BLaER1 (cell line): ENCODE data around the gene CFAP61.

Experiments
- H3K27ac ChIP-seq: shearing (Covaris generic); formaldehyde crosslinking; 2 replicates; pipeline ENCODE4 v1.8.1; 2022
- H3K27me3 ChIP-seq: shearing (Covaris generic); formaldehyde crosslinking; 2 replicates; pipeline ENCODE4 v1.8.1; 2022
- H3K36me3 ChIP-seq: shearing (Covaris generic); formaldehyde crosslinking; 2 replicates; pipeline ENCODE4 v1.8.1; 2022
- H3K4me1 ChIP-seq: shearing (Covaris generic); formaldehyde crosslinking; 2 replicates; pipeline ENCODE4 v1.8.1; 2022
- H3K4me2 ChIP-seq: shearing (Covaris generic); formaldehyde crosslinking; 2 replicates; pipeline ENCODE4 v1.8.1; 2022
- H3K4me3 ChIP-seq: shearing (Covaris generic); formaldehyde crosslinking; 2 replicates; pipeline ENCODE4 v1.8.1; 2022
- H3K9ac ChIP-seq: shearing (Covaris generic); formaldehyde crosslinking; 2 replicates; pipeline ENCODE4 v1.8.1; 2022
- H3K9me3 ChIP-seq: shearing (Covaris generic); formaldehyde crosslinking; 2 replicates; pipeline ENCODE4 v1.8.1; 2022
- H4K20me1 ChIP-seq: shearing (Covaris generic); formaldehyde crosslinking; 2 replicates; pipeline ENCODE4 v1.8.1; 2022
- Cebpa-rat ChIP-seq: shearing (Covaris generic); IDR thresholded peaks from 2 replicates; pipeline ENCODE4 v1.8.1; 2022

CFAP61 gene

DNA sequence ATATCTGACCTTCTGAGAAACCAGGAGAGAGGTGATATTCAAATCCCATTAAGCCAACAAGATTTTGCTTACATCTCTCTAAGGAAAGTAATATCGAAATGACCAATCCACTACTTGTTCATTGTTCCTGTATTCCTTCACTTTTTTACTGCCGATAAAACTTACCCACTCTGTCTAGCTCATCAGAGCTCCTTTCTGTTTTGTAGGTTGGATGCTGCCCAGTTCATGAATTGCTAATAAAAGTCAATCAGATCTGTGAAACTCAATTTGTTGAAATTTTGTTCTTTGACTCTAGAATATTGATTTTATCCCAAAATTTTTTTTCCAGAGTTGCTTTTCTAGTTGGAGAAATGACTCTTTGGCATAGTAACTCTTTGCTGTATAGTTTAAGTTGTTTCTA lies 166.7 kb downstream of the CFAP61 start:
- Histone ChIP-seq H3K4me2 (no peak overlapping the region), H4K20me1 (no peaks in the 10 kb centered on the region), H3K4me1 (peaks cover 20% of the 10 kb centered on the region), H3K4me3 (no peak overlapping the region), H3K27ac (no peak overlapping the region), H3K9ac (no peak overlapping the region), H3K9me3 (peaks cover 31% of the 10 kb centered on the region), H3K36me3 (no peaks in the 10 kb centered on the region), H3K27me3 (no peaks in the 10 kb centered on the region)
- no peak for TF ChIP-seq Cebpa-rat

GRCh38 chr20:20220134-20220533 lies 167.8 kb downstream of the CFAP61 start:
- no peak overlapping the region for H3K4me2 ChIP-seq
- no peak for TF ChIP-seq Cebpa-rat

DNA sequence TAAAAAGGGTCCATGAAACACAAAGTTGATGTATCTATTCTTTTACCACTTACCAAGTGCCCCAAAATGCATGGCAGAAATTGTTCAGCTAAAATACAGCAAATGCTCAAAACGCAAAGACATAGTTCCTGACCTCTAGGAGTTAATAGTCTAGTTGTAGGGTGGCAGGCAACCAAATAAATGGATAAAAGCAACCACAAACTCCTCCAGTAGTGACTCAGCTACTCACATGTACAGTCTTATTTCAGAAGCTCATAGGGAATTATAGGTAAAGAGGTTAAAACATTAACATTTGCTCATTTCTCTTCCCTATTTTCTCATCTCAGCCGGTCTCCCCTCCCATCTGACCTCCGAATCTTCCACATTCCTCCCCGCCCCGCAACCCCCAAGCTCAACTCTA lies 171.6 kb downstream of the CFAP61 start:
- no peak overlapping the region for H3K4me3 ChIP-seq
- no peak overlapping the region for H3K27ac ChIP-seq
- H3K4me1 ChIP-seq: no peaks in the 10 kb centered on the region
- H4K20me1 ChIP-seq: no peaks in the 10 kb centered on the region
- H3K9me3 ChIP-seq: peaks cover 26% of the 10 kb centered on the region
- H3K9ac ChIP-seq: no peak overlapping the region
- H3K4me2 ChIP-seq: no peak overlapping the region
- H3K27me3 ChIP-seq: no peaks in the 10 kb centered on the region
- H3K36me3 ChIP-seq: no peaks in the 10 kb centered on the region
- no peak for TF ChIP-seq Cebpa-rat

More at GRCh38 chr20:20220134-20220533, 167.8 kb downstream of the CFAP61 start:
- Histone ChIP-seq H3K4me1 (peaks cover 9% of the 10 kb centered on the region), H4K20me1 (no peaks in the 10 kb centered on the region), H3K4me3 (no peak overlapping the region), H3K36me3 (no peaks in the 10 kb centered on the region), H3K9ac (no peak overlapping the region), H3K27me3 (no peaks in the 10 kb centered on the region), H3K9me3 (peaks cover 31% of the 10 kb centered on the region), H3K27ac (no peak overlapping the region)

DNA sequence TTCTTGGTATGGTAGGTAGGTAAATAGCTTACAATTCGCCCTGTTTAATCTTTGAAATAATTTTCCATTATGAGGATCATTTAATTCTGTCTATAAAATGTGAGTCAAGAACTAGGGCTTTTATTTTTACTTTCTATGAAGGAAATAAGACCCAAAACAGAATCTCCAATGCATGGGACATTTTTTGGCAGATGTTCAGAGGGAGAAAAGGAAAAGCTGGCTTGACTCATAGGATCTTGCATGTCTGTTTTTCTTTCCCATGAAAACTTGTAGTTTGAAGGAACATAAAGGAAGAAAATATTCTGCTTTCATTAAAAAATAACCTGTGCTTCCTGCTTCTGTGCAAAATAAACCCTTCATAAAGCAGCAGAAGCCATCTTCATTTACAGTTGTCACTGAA lies 172.5 kb downstream of the CFAP61 start:
- H3K9ac ChIP-seq: no peak overlapping the region
- no peak overlapping the region for H3K4me3 ChIP-seq
- H3K36me3 ChIP-seq: no peaks in the 10 kb centered on the region
- TF ChIP-seq Cebpa-rat: no peak
- no peaks in the 10 kb centered on the region for H3K27me3 ChIP-seq
- no peaks in the 10 kb centered on the region for H3K4me1 ChIP-seq
- H3K9me3 ChIP-seq: peaks cover 21% of the 10 kb centered on the region; the same call in 1 of the 2 replicates
- no peak overlapping the region for H3K27ac ChIP-seq
- no peaks in the 10 kb centered on the region for H4K20me1 ChIP-seq
- no peak overlapping the region for H3K4me2 ChIP-seq

GRCh38 chr20:20225325-20226043 lies 173.2 kb downstream of the CFAP61 start:
- Histone ChIP-seq H3K4me3 (no peak overlapping the region), H3K4me2 (no peak overlapping the region), H3K4me1 (peaks cover 3% of the 10 kb centered on the region), H3K27me3 (no peaks in the 10 kb centered on the region), H3K27ac (no peak overlapping the region), H3K36me3 (no peaks in the 10 kb centered on the region), H3K9ac (no peak overlapping the region), H3K9me3 (peaks cover 15% of the 10 kb centered on the region; the same call in 1 of the 2 replicates), H4K20me1 (no peaks in the 10 kb centered on the region)
- no peak for TF ChIP-seq Cebpa-rat

DNA sequence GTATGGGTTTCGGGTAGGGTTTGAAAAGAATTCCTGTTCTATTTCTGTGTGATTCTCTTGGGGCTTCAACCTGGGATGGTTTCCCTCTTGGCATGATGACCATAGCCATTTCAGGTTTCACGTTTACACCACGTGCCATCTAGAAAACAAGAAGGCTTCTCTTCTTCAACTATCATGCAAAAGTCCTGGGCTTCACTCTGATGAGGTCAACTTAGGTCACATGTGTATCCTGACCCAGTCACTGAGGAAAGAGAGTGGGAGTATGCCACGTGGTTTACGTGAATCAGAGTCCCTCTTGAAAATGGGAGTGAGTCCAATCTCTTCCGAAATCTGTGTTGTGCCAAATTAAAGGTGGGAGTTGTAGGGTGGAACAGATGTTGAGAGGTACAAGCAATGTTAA lies 174.2 kb downstream of the CFAP61 start:
- no peak overlapping the region for H3K27ac ChIP-seq
- no peak overlapping the region for H3K4me3 ChIP-seq
- H3K9me3 ChIP-seq: peaks cover 15% of the 10 kb centered on the region; the same call in 1 of the 2 replicates
- no peak for TF ChIP-seq Cebpa-rat
- H3K4me2 ChIP-seq: no peak overlapping the region
- peaks cover 14% of the 10 kb centered on the region for H3K4me1 ChIP-seq
- no peaks in the 10 kb centered on the region for H3K27me3 ChIP-seq
- H3K9ac ChIP-seq: no peak overlapping the region
- H4K20me1 ChIP-seq: no peaks in the 10 kb centered on the region
- H3K36me3 ChIP-seq: no peaks in the 10 kb centered on the region

- Histone ChIP-seq H3K9me3 (peaks cover 15% of the 10 kb centered on the region; the same call in 1 of the 2 replicates), H3K27me3 (no peaks in the 10 kb centered on the region), H3K4me3 (no peak overlapping the region), H3K27ac (no peak overlapping the region), H3K4me1 (peaks cover 20% of the 10 kb centered on the region), H3K36me3 (no peaks in the 10 kb centered on the region), H3K9ac (no peak overlapping the region), H3K4me2 (no peak overlapping the region), H4K20me1 (no peaks in the 10 kb centered on the region)
- TF ChIP-seq Cebpa-rat: no peak
Observed at GRCh38 chr20:20227013-20227571, 174.8 kb downstream of the CFAP61 start.

GRCh38 chr20:20228351-20228750 lies 176.0 kb downstream of the CFAP61 start:
- Histone ChIP-seq H4K20me1 (no peaks in the 10 kb centered on the region), H3K27ac (no peak overlapping the region), H3K4me1 (peaks cover 32% of the 10 kb centered on the region), H3K9me3 (peaks cover 15% of the 10 kb centered on the region; the same call in 1 of the 2 replicates), H3K27me3 (no peaks in the 10 kb centered on the region), H3K36me3 (no peaks in the 10 kb centered on the region), H3K9ac (no peak overlapping the region), H3K4me2 (no peak overlapping the region), H3K4me3 (no peak overlapping the region)
- TF ChIP-seq Cebpa-rat: no peak

- no peaks in the 10 kb centered on the region for H4K20me1 ChIP-seq
- no peak overlapping the region for H3K9ac ChIP-seq
- no peaks in the 10 kb centered on the region for H3K36me3 ChIP-seq
- no peak overlapping the region for H3K27ac ChIP-seq
- no peaks in the 10 kb centered on the region for H3K27me3 ChIP-seq
- TF ChIP-seq Cebpa-rat: no peak
- peaks cover 45% of the 10 kb centered on the region for H3K4me1 ChIP-seq
- no peak overlapping the region for H3K4me3 ChIP-seq
- H3K4me2 ChIP-seq: no peak overlapping the region
- peaks cover 15% of the 10 kb centered on the region; the same call in 1 of the 2 replicates for H3K9me3 ChIP-seq
Observed at GRCh38 chr20:20229595-20229994, 177.3 kb downstream of the CFAP61 start.

DNA sequence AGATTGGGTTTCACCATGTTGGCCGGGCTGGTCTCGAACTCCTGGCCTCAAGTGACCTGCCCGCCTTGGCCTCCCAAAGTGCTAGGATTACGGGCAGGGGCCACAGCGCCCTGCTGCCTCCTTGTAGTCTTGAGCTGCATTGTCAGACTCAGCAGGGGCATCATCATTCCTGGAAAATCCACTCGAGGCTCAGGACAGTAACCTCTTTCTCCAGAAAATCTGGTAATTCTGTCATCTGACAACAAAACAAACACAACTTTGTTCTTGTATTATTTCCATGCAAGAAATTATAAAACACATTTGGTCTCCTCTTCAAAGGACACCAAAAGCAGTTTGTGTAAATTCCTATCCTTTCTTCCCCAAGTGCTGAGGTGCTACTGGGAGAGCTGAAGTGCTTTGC lies 178.4 kb downstream of the CFAP61 start:
- H3K36me3 ChIP-seq: no peaks in the 10 kb centered on the region
- no peaks in the 10 kb centered on the region for H4K20me1 ChIP-seq
- H3K4me2 ChIP-seq: peak overlapping the region; percentile 80
- H3K4me1 ChIP-seq: peaks cover 56% of the 10 kb centered on the region
- no peak overlapping the region for H3K9ac ChIP-seq
- peaks cover 15% of the 10 kb centered on the region; the same call in 1 of the 2 replicates for H3K9me3 ChIP-seq
- no peaks in the 10 kb centered on the region for H3K27me3 ChIP-seq
- H3K4me3 ChIP-seq: no peak overlapping the region
- no peak for TF ChIP-seq Cebpa-rat
- no peak overlapping the region for H3K27ac ChIP-seq
